ENCODE results near the gene PARD6A. TPM values are rescaled to one million over a fixed set of nuclear protein-coding genes. Genes with fewer than 3 reads are reported as not detected.

Gene PARD6A
- total RNA-seq, 3 donors from 2014 or later (not counting 1 experiment from before 2014, with no cell fraction given), result 3.1 to 4.4 (median 3.3) TPM

- DNase-seq, result no peak
- Mint-ChIP-seq H3K27ac (peak overlapping the region; percentile 93 to 94), H3K4me1 (peaks cover 0 to 35% of the 10 kb centered on the region in 2 donors), H3K9me3 (no peaks in the 10 kb centered on the region), H3K36me3 (no peaks in the 10 kb centered on the region), H3K27me3 (ENCODE audit: low read depth in 2 of 2) (no peaks in the 10 kb centered on the region), H3K4me3 (peak overlapping the region; percentile 94)
- Histone ChIP-seq H3K4me3 (ENCODE audit: low read length) (peak overlapping the region; percentile 67), H3K4me1 (ENCODE audit: control insufficient read depth, insufficient read depth, low read length) (peaks cover 26% of the 10 kb centered on the region), H3K27ac (ENCODE audit: low read length) (no peak overlapping the region), H3K9me3 (ENCODE audit: control insufficient read depth, insufficient read depth, low read length) (no peaks in the 10 kb centered on the region), H3K27me3 (ENCODE audit: control insufficient read depth, insufficient read depth, low read length) (no peaks in the 10 kb centered on the region), H3K36me3 (ENCODE audit: control insufficient read depth, insufficient read depth, low read length) (peaks cover 23% of the 10 kb centered on the region)
- ATAC-seq, result no peak
- no peak for TF ChIP-seq CTCF (IDR thresholded peaks at IDR 0.05)
- intact Hi-C loops (cut with micrococcal nuclease), result no loop called here
- 33% methylated on average over 19 of the region's 21 CpGs for WGBS (ENCODE audit: insufficient coverage)
Observed at GRCh38 chr16:67658849-67659674, 1.7 kb upstream of the PARD6A start.

GRCh38 chr16:67659675-67660563 is 841 bp upstream of the PARD6A start, which contains the start of gene ACD:
TSS of gene ACD (minus strand) at chr16:67660260. CDS start at chr16:67660220, 40 bp downstream.
- WGBS (ENCODE audit: insufficient coverage), result under 1% methylated on average over 83 of the region's 83 CpGs
- Mint-ChIP-seq H3K27ac (peak within 1 kb of the TSS; percentile 93 to 94), H3K9me3 (no peaks in the 10 kb centered on the region), H3K36me3 (no peaks in the 10 kb centered on the region), H3K4me3 (peak within 1 kb of the TSS; percentile 94), H3K27me3 (ENCODE audit: low read depth in 2 of 2) (no peaks in the 10 kb centered on the region), H3K4me1 (peaks cover 0 to 35% of the 10 kb centered on the region in 2 donors)
- intact Hi-C loops (cut with micrococcal nuclease), result loop anchor here (1.0 to 2.0 kb wide), 2 partner anchors 97 to 180 kb away; partner anchors contain the start of gene CTCF
- H3K36me3 ChIP-seq (ENCODE audit: control insufficient read depth, insufficient read depth, low read length), result peaks cover 18% of the 10 kb centered on the region
- peak within 1 kb of the TSS; percentile 91 for H3K27ac ChIP-seq (ENCODE audit: low read length)
- peak; percentile 95 to 96 for DNase-seq
- H3K4me3 ChIP-seq (ENCODE audit: low read length), result peak within 1 kb of the TSS; percentile 67
- H3K4me1 ChIP-seq (ENCODE audit: control insufficient read depth, insufficient read depth, low read length), result peaks cover 26% of the 10 kb centered on the region
- H3K27me3 ChIP-seq (ENCODE audit: control insufficient read depth, insufficient read depth, low read length), result no peaks in the 10 kb centered on the region
- H3K9me3 ChIP-seq (ENCODE audit: control insufficient read depth, insufficient read depth, low read length), result no peaks in the 10 kb centered on the region
- ATAC-seq, result peak; percentile 75 to 91 (median 78)
- TF ChIP-seq CTCF (IDR thresholded peaks at IDR 0.05), result no peak

GRCh38 chr16:67661101-67661761 is 471 bp downstream of the PARD6A start:
- ATAC-seq, result peak in 1 of 3 donors; percentile 6
- Mint-ChIP-seq H3K27me3 (ENCODE audit: low read depth in 2 of 2) (no peaks in the 10 kb centered on the region), H3K36me3 (no peaks in the 10 kb centered on the region), H3K4me1 (peaks cover 0 to 31% of the 10 kb centered on the region in 2 donors), H3K4me3 (peak overlapping the region; percentile 79), H3K9me3 (no peaks in the 10 kb centered on the region), H3K27ac (peak overlapping the region; percentile 93 to 94)
- H3K4me1 ChIP-seq (ENCODE audit: control insufficient read depth, insufficient read depth, low read length), result peaks cover 32% of the 10 kb centered on the region
- H3K27me3 ChIP-seq (ENCODE audit: control insufficient read depth, insufficient read depth, low read length), result no peaks in the 10 kb centered on the region
- 17% methylated on average over 39 of the region's 39 CpGs for WGBS (ENCODE audit: insufficient coverage)
- peak overlapping the region; percentile 78 for H3K27ac ChIP-seq (ENCODE audit: low read length)
- H3K4me3 ChIP-seq (ENCODE audit: low read length), result peak overlapping the region; percentile 47
- TF ChIP-seq CTCF (IDR thresholded peaks at IDR 0.05), result no peak
- intact Hi-C loops (cut with micrococcal nuclease), result loop anchor here (2.0 kb wide), 1 partner anchor 98 kb away; the partner anchor contains the start of gene CTCF
- DNase-seq, result peak in 1 of 2 donors; percentile 59
- H3K36me3 ChIP-seq (ENCODE audit: control insufficient read depth, insufficient read depth, low read length), result peaks cover 15% of the 10 kb centered on the region
- no peaks in the 10 kb centered on the region for H3K9me3 ChIP-seq (ENCODE audit: control insufficient read depth, insufficient read depth, low read length)

Measured in natural killer cell (primary cell).